HepG2 (cell line): ENCODE measurements around the gene LYRM2. TPM values are rescaled to one million over a fixed set of nuclear protein-coding genes. Genes with fewer than 3 reads are reported as not detected.

Experiments used
- BRD4 ChIP-seq: sonication (generic); formaldehyde crosslinking; IDR thresholded peaks from 2 replicates; pipeline ENCODE4 v1.4.0; 2020; ENCODE audit warnings: missing genetic modification reagents
- ISL2 ChIP-seq: sonication (generic); formaldehyde crosslinking; IDR thresholded peaks from 2 replicates; pipeline ENCODE4 v1.5.0; 2020; ENCODE audit warnings: missing genetic modification reagents
- KDM5A ChIP-seq: fragments of 200-600 bp; sonication (generic); IDR thresholded peaks from 2 replicates; pipeline ENCODE4 v1.7.0; 2018; ENCODE audit warnings: antibody characterized with exemption, mild to moderate bottlenecking, low read length, borderline replicate concordance
- NFE2L2 ChIP-seq: fragments of 150-350 bp; IDR thresholded peaks from 2 replicates; pipeline ENCODE4 v1.6.1; 2014; ENCODE audit warnings: low read length
- NRL ChIP-seq: sonication (generic); formaldehyde crosslinking; IDR thresholded peaks from 2 replicates; pipeline ENCODE4 v1.5.0; 2020; ENCODE audit warnings: missing genetic modification reagents, mild to moderate bottlenecking, moderate library complexity, borderline replicate concordance
- PRPF4 ChIP-seq: fragments of 200-400 bp; formaldehyde crosslinking; IDR thresholded peaks from 2 replicates; pipeline ENCODE4 v1.6.1; 2016; ENCODE audit warnings: low read length, low read depth; ENCODE audit not compliant: poor library complexity, severe bottlenecking
- SMYD3 ChIP-seq: sonication (generic); formaldehyde crosslinking; IDR thresholded peaks from 2 replicates; pipeline ENCODE4 v1.8.1; 2023; ENCODE audit warnings: mild to moderate bottlenecking, missing genetic modification reagents
- ZFX ChIP-seq: sonication (generic); formaldehyde crosslinking; IDR thresholded peaks from 2 replicates; pipeline ENCODE4 v1.4.0; 2020; ENCODE audit warnings: mild to moderate bottlenecking, low read depth, missing genetic modification reagents, moderate library complexity
- ZFY ChIP-seq: sonication (generic); formaldehyde crosslinking; IDR thresholded peaks from 2 replicates; pipeline ENCODE4 v1.4.0; 2020; ENCODE audit warnings: missing genetic modification reagents
- ZNF256 ChIP-seq: sonication (generic); formaldehyde crosslinking; conservative IDR thresholded peaks from 2 replicates; pipeline ENCODE4 v1.4.0; 2020; ENCODE audit warnings: missing genetic modification reagents
- ZNF430 ChIP-seq: sonication (generic); formaldehyde crosslinking; IDR thresholded peaks from 2 replicates; pipeline ENCODE4 v1.9.0; 2021; ENCODE audit warnings: mild to moderate bottlenecking, missing genetic modification reagents
- ZNF557 ChIP-seq: sonication (generic); formaldehyde crosslinking; IDR thresholded peaks from 2 replicates; pipeline ENCODE4 v1.4.0; 2020; ENCODE audit warnings: missing genetic modification reagents
- ZNF781 ChIP-seq: sonication (generic); formaldehyde crosslinking; IDR thresholded peaks from 2 replicates; pipeline ENCODE4 v1.5.1; 2020; ENCODE audit warnings: borderline replicate concordance, mild to moderate bottlenecking, missing genetic modification reagents; ENCODE audit errors: not compliant biosample characterization
- polyA plus RNA-seq, 8 experiments: library from polyadenylated mRNA; depleted of rRNA in 3 of 8; stranded (reverse) in 7 of 8; unstranded in 1 of 8; fragments of >200 nt; fragmentation: Illumina TruSeq in 4 of 8; extraction: Trizol in 4 of 8; gene quantifications; 2 replicates each; pipeline versions ENCODE4 v1.2.1 to v1.2.3, GENCODE V29; 2011 to 2016; ENCODE audit warnings: low read depth in 4 of 8, missing spikeins in 1 of 8, mixed read lengths in 1 of 8; ENCODE audit not compliant: insufficient read depth in 1 of 8
- total RNA-seq, 5 experiments: library from RNA; depleted of rRNA; stranded (reverse); fragments of >200 nt; fragmentation: Illumina TruSeq; extraction: Trizol; gene quantifications; 2 replicates each; pipeline ENCODE4 v1.2.3, GENCODE V29; 2016; ENCODE audit warnings: low read depth in 1 of 5
- TF ChIP-seq, protein P1 (sequence below): sonication (generic); formaldehyde crosslinking; IDR thresholded peaks from 2 replicates; pipeline ENCODE4 v1.5.1; 2020; ENCODE audit warnings: mild to moderate bottlenecking, missing genetic modification reagents, borderline replicate concordance
- TF ChIP-seq, protein P2 (sequence below): sonication (generic); formaldehyde crosslinking; IDR thresholded peaks from 2 replicates; pipeline ENCODE4 v1.4.0; 2020; ENCODE audit warnings: mild to moderate bottlenecking, missing genetic modification reagents
- TF ChIP-seq, protein P3 (sequence below): IDR thresholded peaks from 2 replicates; pipeline ENCODE4 v1.6.1; 2016; ENCODE audit warnings: low read depth
- TF ChIP-seq, protein P4 (sequence below): sonication (generic); formaldehyde crosslinking; IDR thresholded peaks from 2 replicates; pipeline ENCODE4 v1.8.0; 2022; ENCODE audit warnings: missing genetic modification reagents, mild to moderate bottlenecking, inconsistent platforms, borderline replicate concordance
- TF ChIP-seq, protein P5 (sequence below): IDR thresholded peaks from 2 replicates; pipeline ENCODE4 v1.6.1; 2016; ENCODE audit warnings: low read depth, borderline replicate concordance
- TF ChIP-seq, protein P6 (sequence below): sonication (generic); formaldehyde crosslinking; IDR thresholded peaks from 2 replicates; pipeline ENCODE4 v1.4.0; 2020; ENCODE audit warnings: missing genetic modification reagents; ENCODE audit errors: not compliant biosample characterization
- TF ChIP-seq, protein P7 (sequence below): IDR thresholded peaks from 2 replicates; pipeline ENCODE4 v1.6.1; 2016; ENCODE audit warnings: mild to moderate bottlenecking

LYRM2 gene
- total and polyA plus RNA-seq, 2 of the 13 experiments (the other 11 are each of a cell fraction or from before 2014, with no cell fraction given) = 17.8 to 32.6 TPM

DNA sequence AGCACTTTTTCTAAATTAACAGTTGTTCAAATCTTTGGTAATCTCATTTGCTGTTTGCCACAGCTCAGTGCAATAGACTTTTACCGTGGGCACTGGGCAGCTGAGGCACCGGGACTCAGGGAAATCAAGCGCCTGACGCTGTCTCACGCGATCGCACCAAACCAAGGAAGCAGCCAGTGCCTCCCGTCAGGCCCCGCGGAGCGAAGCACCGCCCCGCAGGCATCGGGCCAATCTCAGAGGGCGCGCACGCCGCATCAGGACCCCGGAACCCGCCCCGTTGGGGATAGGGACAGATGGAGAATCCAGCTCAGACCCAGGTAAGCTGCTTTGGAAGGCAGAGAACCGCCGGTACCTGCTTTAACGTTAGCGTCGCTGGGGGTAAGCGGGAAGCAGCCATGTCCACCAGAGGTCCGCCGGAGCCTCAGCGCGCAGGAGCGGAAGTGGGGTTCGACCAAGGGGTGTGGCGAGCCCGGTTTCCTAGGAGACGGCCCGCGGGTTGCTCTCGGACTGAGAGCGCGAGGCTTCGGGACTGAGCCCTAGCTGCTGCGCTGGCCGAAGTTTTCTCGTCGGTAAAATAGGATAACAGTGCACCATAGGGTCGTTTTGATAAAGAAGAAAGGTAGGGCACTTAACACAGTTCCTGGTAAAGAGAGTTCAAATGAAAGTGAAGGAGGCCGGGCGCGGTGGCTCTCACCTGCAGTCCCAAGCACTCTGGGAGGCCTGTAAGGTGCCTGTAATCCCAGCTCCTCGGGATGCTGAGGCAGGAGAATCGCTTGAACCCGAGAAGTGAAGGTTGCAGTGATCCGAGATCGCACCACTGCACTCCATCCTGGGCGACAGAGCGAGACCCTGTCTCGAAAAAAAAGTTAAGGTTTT, at the start of gene LYRM2 (continued):
- TF ChIP-seq, protein P1, sequence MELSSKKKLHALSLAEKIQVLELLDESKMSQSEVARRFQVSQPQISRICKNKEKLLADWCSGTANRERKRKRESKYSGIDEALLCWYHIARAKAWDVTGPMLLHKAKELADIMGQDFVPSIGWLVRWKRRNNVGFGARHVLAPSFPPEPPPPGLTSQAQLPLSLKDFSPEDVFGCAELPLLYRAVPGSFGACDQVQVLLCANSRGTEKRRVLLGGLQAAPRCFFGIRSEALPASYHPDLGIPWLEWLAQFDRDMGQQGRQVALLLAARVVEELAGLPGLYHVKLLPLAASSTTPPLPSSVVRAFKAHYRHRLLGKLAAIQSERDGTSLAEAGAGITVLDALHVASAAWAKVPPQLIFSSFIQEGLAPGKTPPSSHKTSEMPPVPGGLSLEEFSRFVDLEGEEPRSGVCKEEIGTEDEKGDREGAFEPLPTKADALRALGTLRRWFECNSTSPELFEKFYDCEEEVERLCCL (CRISPR knock-in tag) = no peak
- TF ChIP-seq, protein P2, sequence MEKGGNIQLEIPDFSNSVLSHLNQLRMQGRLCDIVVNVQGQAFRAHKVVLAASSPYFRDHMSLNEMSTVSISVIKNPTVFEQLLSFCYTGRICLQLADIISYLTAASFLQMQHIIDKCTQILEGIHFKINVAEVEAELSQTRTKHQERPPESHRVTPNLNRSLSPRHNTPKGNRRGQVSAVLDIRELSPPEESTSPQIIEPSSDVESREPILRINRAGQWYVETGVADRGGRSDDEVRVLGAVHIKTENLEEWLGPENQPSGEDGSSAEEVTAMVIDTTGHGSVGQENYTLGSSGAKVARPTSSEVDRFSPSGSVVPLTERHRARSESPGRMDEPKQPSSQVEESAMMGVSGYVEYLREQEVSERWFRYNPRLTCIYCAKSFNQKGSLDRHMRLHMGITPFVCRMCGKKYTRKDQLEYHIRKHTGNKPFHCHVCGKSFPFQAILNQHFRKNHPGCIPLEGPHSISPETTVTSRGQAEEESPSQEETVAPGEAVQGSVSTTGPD (CRISPR knock-in tag) = no peak
- TF ChIP-seq BRD4 (CRISPR knock-in tag) (peak; percentile 83), NRL (CRISPR knock-in tag) (peak; percentile 83; the same call in 1 of the 2 replicates), KDM5A (peak; percentile 76), ZFY (peak; percentile 81), ZFX (CRISPR knock-in tag) (peak; percentile 90), PRPF4 (no peak), ISL2 (CRISPR knock-in tag) (peak; percentile 65; the same call in 1 of the 2 replicates), SMYD3 (CRISPR knock-in tag) (0 out of 2 replicates have a peak, but pooled peaks have one; percentile 41), NFE2L2 (no peak), ZNF256 (CRISPR knock-in tag) (no peak), ZNF557 (CRISPR knock-in tag) (0 out of 2 replicates have a peak, but pooled peaks have one; percentile 59), ZNF430 (peak; percentile 84), ZNF781 (CRISPR knock-in tag) (peak; percentile 87)
- TF ChIP-seq, protein P3, sequence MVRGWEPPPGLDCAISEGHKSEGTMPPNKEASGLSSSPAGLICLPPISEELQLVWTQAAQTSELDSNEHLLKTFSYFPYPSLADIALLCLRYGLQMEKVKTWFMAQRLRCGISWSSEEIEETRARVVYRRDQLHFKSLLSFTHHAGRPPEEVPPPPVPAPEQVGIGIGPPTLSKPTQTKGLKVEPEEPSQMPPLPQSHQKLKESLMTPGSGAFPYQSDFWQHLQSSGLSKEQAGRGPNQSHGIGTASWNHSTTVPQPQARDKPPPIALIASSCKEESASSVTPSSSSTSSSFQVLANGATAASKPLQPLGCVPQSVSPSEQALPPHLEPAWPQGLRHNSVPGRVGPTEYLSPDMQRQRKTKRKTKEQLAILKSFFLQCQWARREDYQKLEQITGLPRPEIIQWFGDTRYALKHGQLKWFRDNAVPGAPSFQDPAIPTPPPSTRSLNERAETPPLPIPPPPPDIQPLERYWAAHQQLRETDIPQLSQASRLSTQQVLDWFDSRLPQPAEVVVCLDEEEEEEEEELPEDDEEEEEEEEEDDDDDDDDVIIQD (CRISPR knock-in tag) = peak; percentile 14; the same call in 1 of the 2 replicates
- TF ChIP-seq, protein P4, sequence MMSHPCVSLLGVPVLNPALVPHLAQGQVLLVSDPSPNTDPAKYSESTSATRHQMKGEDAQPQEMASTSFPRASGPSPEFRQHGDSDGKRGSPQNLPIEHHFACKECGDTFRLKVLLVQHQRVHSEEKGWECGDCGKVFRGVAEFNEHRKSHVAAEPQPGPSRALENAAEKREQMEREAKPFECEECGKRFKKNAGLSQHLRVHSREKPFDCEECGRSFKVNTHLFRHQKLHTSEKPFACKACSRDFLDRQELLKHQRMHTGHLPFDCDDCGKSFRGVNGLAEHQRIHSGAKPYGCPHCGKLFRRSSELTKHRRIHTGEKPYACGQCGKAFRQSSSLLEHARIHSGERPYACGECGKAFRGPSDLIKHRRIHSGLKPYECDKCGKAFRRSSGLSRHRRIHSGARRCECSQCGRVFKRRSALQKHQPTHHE (CRISPR knock-in tag) = peak; percentile 91; the same call in 1 of the 2 replicates
- TF ChIP-seq, protein P5, sequence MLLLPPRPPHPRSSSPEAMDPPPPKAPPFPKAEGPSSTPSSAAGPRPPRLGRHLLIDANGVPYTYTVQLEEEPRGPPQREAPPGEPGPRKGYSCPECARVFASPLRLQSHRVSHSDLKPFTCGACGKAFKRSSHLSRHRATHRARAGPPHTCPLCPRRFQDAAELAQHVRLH (CRISPR knock-in tag) = peak; percentile 85
- TF ChIP-seq, protein P6, sequence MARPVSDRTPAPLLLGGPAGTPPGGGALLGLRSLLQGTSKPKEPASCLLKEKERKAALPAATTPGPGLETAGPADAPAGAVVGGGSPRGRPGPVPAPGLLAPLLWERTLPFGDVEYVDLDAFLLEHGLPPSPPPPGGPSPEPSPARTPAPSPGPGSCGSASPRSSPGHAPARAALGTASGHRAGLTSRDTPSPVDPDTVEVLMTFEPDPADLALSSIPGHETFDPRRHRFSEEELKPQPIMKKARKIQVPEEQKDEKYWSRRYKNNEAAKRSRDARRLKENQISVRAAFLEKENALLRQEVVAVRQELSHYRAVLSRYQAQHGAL (CRISPR knock-in tag) = peak; percentile 77
- TF ChIP-seq, protein P7, sequence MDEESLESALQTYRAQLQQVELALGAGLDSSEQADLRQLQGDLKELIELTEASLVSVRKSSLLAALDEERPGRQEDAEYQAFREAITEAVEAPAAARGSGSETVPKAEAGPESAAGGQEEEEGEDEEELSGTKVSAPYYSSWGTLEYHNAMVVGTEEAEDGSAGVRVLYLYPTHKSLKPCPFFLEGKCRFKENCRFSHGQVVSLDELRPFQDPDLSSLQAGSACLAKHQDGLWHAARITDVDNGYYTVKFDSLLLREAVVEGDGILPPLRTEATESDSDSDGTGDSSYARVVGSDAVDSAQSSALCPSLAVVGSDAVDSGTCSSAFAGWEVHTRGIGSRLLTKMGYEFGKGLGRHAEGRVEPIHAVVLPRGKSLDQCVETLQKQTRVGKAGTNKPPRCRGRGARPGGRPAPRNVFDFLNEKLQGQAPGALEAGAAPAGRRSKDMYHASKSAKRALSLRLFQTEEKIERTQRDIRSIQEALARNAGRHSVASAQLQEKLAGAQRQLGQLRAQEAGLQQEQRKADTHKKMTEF (CRISPR knock-in tag) = peak; percentile 86
